Measurements from ENCODE around the gene NPY5R.

The NPY5R gene

DNA sequence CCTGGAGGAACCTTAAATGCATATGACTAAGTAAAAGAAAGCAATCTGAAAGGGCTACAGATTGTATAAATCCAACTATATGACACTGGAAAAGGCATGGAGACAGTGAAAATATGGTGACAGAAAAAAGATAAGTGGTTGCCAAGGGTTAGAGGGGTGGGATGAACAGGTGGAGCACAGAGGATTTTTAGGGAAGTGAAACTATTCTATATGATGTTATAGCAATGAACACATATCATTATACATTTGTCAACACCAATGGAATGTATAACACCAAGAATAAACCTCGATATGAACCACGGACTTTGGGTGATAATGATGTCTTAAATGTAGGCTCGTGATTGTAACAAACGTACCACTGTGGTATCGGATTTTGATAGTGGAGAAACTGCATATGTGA, 40.7 kb downstream of the NPY5R start:
- TF ChIP-seq TCF12 (IDR thresholded peaks at IDR 0.05; ENCODE audit: low read depth) (no peak), EGR1 (IDR thresholded peaks at IDR 0.05) (no peak), CREB1 (IDR thresholded peaks at IDR 0.05; ENCODE audit: low read depth) (no peak), ZBTB7A (IDR thresholded peaks at IDR 0.05; ENCODE audit: low read depth) (no peak), USF1 (IDR thresholded peaks at IDR 0.05) (no peak), TEAD4 (IDR thresholded peaks at IDR 0.05) (no peak), FOXM1 (IDR thresholded peaks at IDR 0.05; ENCODE audit: borderline replicate concordance, low read depth) (no peak), NFIC (IDR thresholded peaks at IDR 0.05) (no peak), RAD21 (IDR thresholded peaks at IDR 0.05; ENCODE audit: low read depth) (no peak), EP300 (IDR thresholded peaks at IDR 0.05; ENCODE audit: borderline replicate concordance) (no peak), TAF1 (IDR thresholded peaks at IDR 0.05; ENCODE audit: low read depth) (no peak), YY1 (IDR thresholded peaks at IDR 0.05; ENCODE audit: low read depth) (no peak), CEBPB (IDR thresholded peaks at IDR 0.05) (no peak), MAX (IDR thresholded peaks at IDR 0.05) (no peak)
- TF ChIP-seq, protein P1, sequence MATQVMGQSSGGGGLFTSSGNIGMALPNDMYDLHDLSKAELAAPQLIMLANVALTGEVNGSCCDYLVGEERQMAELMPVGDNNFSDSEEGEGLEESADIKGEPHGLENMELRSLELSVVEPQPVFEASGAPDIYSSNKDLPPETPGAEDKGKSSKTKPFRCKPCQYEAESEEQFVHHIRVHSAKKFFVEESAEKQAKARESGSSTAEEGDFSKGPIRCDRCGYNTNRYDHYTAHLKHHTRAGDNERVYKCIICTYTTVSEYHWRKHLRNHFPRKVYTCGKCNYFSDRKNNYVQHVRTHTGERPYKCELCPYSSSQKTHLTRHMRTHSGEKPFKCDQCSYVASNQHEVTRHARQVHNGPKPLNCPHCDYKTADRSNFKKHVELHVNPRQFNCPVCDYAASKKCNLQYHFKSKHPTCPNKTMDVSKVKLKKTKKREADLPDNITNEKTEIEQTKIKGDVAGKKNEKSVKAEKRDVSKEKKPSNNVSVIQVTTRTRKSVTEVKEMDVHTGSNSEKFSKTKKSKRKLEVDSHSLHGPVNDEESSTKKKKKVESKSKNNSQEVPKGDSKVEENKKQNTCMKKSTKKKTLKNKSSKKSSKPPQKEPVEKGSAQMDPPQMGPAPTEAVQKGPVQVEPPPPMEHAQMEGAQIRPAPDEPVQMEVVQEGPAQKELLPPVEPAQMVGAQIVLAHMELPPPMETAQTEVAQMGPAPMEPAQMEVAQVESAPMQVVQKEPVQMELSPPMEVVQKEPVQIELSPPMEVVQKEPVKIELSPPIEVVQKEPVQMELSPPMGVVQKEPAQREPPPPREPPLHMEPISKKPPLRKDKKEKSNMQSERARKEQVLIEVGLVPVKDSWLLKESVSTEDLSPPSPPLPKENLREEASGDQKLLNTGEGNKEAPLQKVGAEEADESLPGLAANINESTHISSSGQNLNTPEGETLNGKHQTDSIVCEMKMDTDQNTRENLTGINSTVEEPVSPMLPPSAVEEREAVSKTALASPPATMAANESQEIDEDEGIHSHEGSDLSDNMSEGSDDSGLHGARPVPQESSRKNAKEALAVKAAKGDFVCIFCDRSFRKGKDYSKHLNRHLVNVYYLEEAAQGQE (IDR thresholded peaks at IDR 0.05; ENCODE audit: low read depth) = no peak

GRCh38 chr4:163384926-163385325, 41.2 kb downstream of the NPY5R start:
- no peak for TF ChIP-seq EGR1 (IDR thresholded peaks at IDR 0.05)
- no peak for TF ChIP-seq CEBPB (IDR thresholded peaks at IDR 0.05)
- TF ChIP-seq, protein P1 (IDR thresholded peaks at IDR 0.05; ENCODE audit: low read depth) = no peak
- no peak for TF ChIP-seq TEAD4 (IDR thresholded peaks at IDR 0.05)
- TF ChIP-seq TCF12 (IDR thresholded peaks at IDR 0.05; ENCODE audit: low read depth) = no peak
- no peak for TF ChIP-seq USF1 (IDR thresholded peaks at IDR 0.05)
- TF ChIP-seq MAX (IDR thresholded peaks at IDR 0.05) = no peak
- TF ChIP-seq ZBTB7A (IDR thresholded peaks at IDR 0.05; ENCODE audit: low read depth) = no peak
- TF ChIP-seq TAF1 (IDR thresholded peaks at IDR 0.05; ENCODE audit: low read depth) = no peak
- no peak for TF ChIP-seq NFIC (IDR thresholded peaks at IDR 0.05)
- TF ChIP-seq CREB1 (IDR thresholded peaks at IDR 0.05; ENCODE audit: low read depth) = no peak
- TF ChIP-seq EP300 (IDR thresholded peaks at IDR 0.05; ENCODE audit: borderline replicate concordance) = no peak

DNA sequence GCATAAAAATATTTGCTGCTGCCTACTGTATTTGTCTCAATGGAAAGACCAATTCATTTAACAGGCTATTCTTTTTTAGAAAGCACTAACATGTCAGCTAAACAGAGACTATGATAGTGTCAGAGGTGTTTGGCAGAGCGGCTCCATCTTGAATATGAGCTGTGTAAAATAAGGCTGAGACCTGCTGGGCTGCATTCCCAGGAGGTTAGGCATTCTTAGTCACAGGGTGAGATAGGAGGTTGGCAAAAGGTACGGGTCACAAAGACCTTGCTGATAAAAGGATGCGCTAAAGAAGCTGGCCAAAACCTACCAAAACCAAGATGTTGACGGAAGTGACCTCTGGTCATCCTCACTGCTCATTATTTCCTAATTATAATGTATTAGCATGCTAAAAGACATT, 41.8 kb downstream of the NPY5R start:
- no peak for TF ChIP-seq CREB1 (IDR thresholded peaks at IDR 0.05; ENCODE audit: low read depth)
- TF ChIP-seq ZBTB7A (IDR thresholded peaks at IDR 0.05; ENCODE audit: low read depth) = no peak
- TF ChIP-seq, protein P1 (IDR thresholded peaks at IDR 0.05; ENCODE audit: low read depth) = no peak
- no peak for TF ChIP-seq USF1 (IDR thresholded peaks at IDR 0.05)
- TF ChIP-seq NFIC (IDR thresholded peaks at IDR 0.05) = no peak
- TF ChIP-seq TAF1 (IDR thresholded peaks at IDR 0.05; ENCODE audit: low read depth) = no peak
- no peak for TF ChIP-seq EGR1 (IDR thresholded peaks at IDR 0.05)
- no peak for TF ChIP-seq TCF12 (IDR thresholded peaks at IDR 0.05; ENCODE audit: low read depth)
- TF ChIP-seq FOXM1 (IDR thresholded peaks at IDR 0.05; ENCODE audit: borderline replicate concordance, low read depth) = no peak
- TF ChIP-seq TEAD4 (IDR thresholded peaks at IDR 0.05) = no peak
- no peak for TF ChIP-seq YY1 (IDR thresholded peaks at IDR 0.05; ENCODE audit: low read depth)
- TF ChIP-seq MAX (IDR thresholded peaks at IDR 0.05) = no peak
- TF ChIP-seq EP300 (IDR thresholded peaks at IDR 0.05; ENCODE audit: borderline replicate concordance) = no peak
- no peak for TF ChIP-seq CEBPB (IDR thresholded peaks at IDR 0.05)
- no peak for TF ChIP-seq RAD21 (IDR thresholded peaks at IDR 0.05; ENCODE audit: low read depth)

- TF ChIP-seq TCF12 (IDR thresholded peaks at IDR 0.05; ENCODE audit: low read depth) = no peak
- TF ChIP-seq ZBTB7A (IDR thresholded peaks at IDR 0.05; ENCODE audit: low read depth) = no peak
- no peak for TF ChIP-seq TEAD4 (IDR thresholded peaks at IDR 0.05)
- TF ChIP-seq CEBPB (IDR thresholded peaks at IDR 0.05) = no peak
- no peak for TF ChIP-seq CREB1 (IDR thresholded peaks at IDR 0.05; ENCODE audit: low read depth)
- TF ChIP-seq FOXM1 (IDR thresholded peaks at IDR 0.05; ENCODE audit: borderline replicate concordance, low read depth) = no peak
- TF ChIP-seq NFIC (IDR thresholded peaks at IDR 0.05) = no peak
- TF ChIP-seq USF1 (IDR thresholded peaks at IDR 0.05) = no peak
- no peak for TF ChIP-seq MAX (IDR thresholded peaks at IDR 0.05)
- TF ChIP-seq, protein P1 (IDR thresholded peaks at IDR 0.05; ENCODE audit: low read depth) = no peak
- no peak for TF ChIP-seq TAF1 (IDR thresholded peaks at IDR 0.05; ENCODE audit: low read depth)
- TF ChIP-seq YY1 (IDR thresholded peaks at IDR 0.05; ENCODE audit: low read depth) = no peak
Measured at GRCh38 chr4:163391756-163392155, 48.1 kb downstream of the NPY5R start.
